Measurements from ENCODE around the gene PDE4D.

PDE4D gene

GRCh38 chr5:59542851-59543820 is 350.4 kb downstream of the PDE4D start:
- no peak overlapping the region for H3K4me3 ChIP-seq (ENCODE audit: low read depth, low read length)
- peak; percentile 83 for DNase-seq (ENCODE audit: low read depth)
- TF ChIP-seq CTCF (conservative IDR thresholded peaks at IDR 0.05; ENCODE audit: low read depth, low read length): no peak

- no peak for TF ChIP-seq CTCF (conservative IDR thresholded peaks at IDR 0.05; ENCODE audit: low read depth, low read length)
These were observed 351.2 kb downstream of the PDE4D start for GRCh38 chr5:59542306-59542705.

GRCh38 chr5:59540366-59540765 is 353.2 kb downstream of the PDE4D start:
- no peak for DNase-seq (ENCODE audit: low read depth)
- no peak for TF ChIP-seq CTCF (conservative IDR thresholded peaks at IDR 0.05; ENCODE audit: low read depth, low read length)
- H3K4me3 ChIP-seq (ENCODE audit: low read depth, low read length): no peak overlapping the region

More at GRCh38 chr5:59542306-59542705, 351.2 kb downstream of the PDE4D start:
- no peak for DNase-seq (ENCODE audit: low read depth)
- H3K4me3 ChIP-seq (ENCODE audit: low read depth, low read length): no peak overlapping the region

- no peak for TF ChIP-seq CTCF (conservative IDR thresholded peaks at IDR 0.05; ENCODE audit: low read depth, low read length)
- no peak for DNase-seq (ENCODE audit: low read depth)
- no peak overlapping the region for H3K4me3 ChIP-seq (ENCODE audit: low read depth, low read length)
These were observed 354.8 kb downstream of the PDE4D start for GRCh38 chr5:59538750-59539121.

- H3K4me3 ChIP-seq (ENCODE audit: low read depth, low read length): no peak overlapping the region
- TF ChIP-seq CTCF (conservative IDR thresholded peaks at IDR 0.05; ENCODE audit: low read depth, low read length): no peak
- DNase-seq (ENCODE audit: low read depth): no peak
These were observed 355.4 kb downstream of the PDE4D start for GRCh38 chr5:59537961-59538749.

GRCh38 chr5:59536875-59537274 is 356.7 kb downstream of the PDE4D start:
- TF ChIP-seq CTCF (conservative IDR thresholded peaks at IDR 0.05; ENCODE audit: low read depth, low read length): no peak
- no peak for DNase-seq (ENCODE audit: low read depth)
- no peak overlapping the region for H3K4me3 ChIP-seq (ENCODE audit: low read depth, low read length)
